NT2/D1 (cell line): ENCODE results near the gene WASF2.

Experiments
- SUZ12 ChIP-seq: IDR thresholded peaks from 2 replicates; pipeline ENCODE4 v1.6.1; 2011; ENCODE audit not compliant: insufficient read length, insufficient read depth; ENCODE audit errors: extremely low read depth
- YY1 ChIP-seq: IDR thresholded peaks from 2 replicates; pipeline ENCODE4 v1.6.1; 2011; ENCODE audit not compliant: insufficient read length, insufficient read depth
- ZNF274 ChIP-seq: IDR thresholded peaks from 2 replicates; pipeline ENCODE4 v1.6.1; 2011; ENCODE audit warnings: mild to moderate bottlenecking, low read depth, low read length

- no peak for TF ChIP-seq ZNF274
- TF ChIP-seq YY1 = no peak
- TF ChIP-seq SUZ12 = no peak
These were observed 28.8 kb upstream of the WASF2 start for GRCh38 chr1:27518808-27519207.
